Gastrocnemius medialis (tissue), 4 donors: ENCODE measurements around the gene ACTL9. TPM values are rescaled to one million over a fixed set of nuclear protein-coding genes. Genes with fewer than 3 reads are reported as not detected.

Experiments used
- ATAC-seq, 2 donors: fragments of 150-250 bp; one replicate each; pipeline ENCODE4 v1.9.1; 2016
- DNase-seq, 2 donors: peaks; one replicate each; pipeline ENCODE4 v3.0.0-alpha.2; 2019
- H3K27ac ChIP-seq, 4 donors: fragments of 200-600 bp; sonication (generic); 1 replicate in 1 of 4; 2 replicates in 3 of 4; pipeline ENCODE4 v1.5.1; 2016 to 2018; ENCODE audit warnings: mild to moderate bottlenecking in 2 of 4, moderate library complexity in 1 of 4
- H3K27me3 ChIP-seq, 3 donors: fragments of 200-600 bp; sonication (generic) in 2 of 3; 1 replicate in 1 of 3; 2 replicates in 2 of 3; pipeline versions ENCODE4 v1.5.1 to v1.6.0; 2016 to 2019; ENCODE audit warnings: mild to moderate bottlenecking in 1 of 3, moderate library complexity in 1 of 3
- H3K36me3 ChIP-seq, 2 donors: fragments of 200-600 bp; sonication (generic) in 1 of 2; one replicate each; pipeline ENCODE4 v1.5.1; 2017 to 2018
- H3K4me1 ChIP-seq, 2 donors: fragments of 200-600 bp; sonication (generic) in 1 of 2; one replicate each; pipeline ENCODE4 v1.5.1; 2016 to 2017; ENCODE audit warnings: mild to moderate bottlenecking in 2 of 2
- H3K4me3 ChIP-seq, 4 donors: fragments of 200-600 bp; sonication (generic) in 3 of 4; 1 replicate in 1 of 4; 2 replicates in 3 of 4; pipeline ENCODE4 v1.5.1; 2016 to 2019; ENCODE audit warnings: mild to moderate bottlenecking in 2 of 4
- H3K9me3 ChIP-seq, 3 donors: fragments of 200-600 bp; sonication (generic) in 2 of 3; 1 replicate in 1 of 3; 2 replicates in 2 of 3; pipeline ENCODE4 v1.5.1; 2016 to 2019
- CTCF ChIP-seq, 5 experiments: fragments of 450-650 bp in 3 of 5; fragments of 200-600 bp in 2 of 5; sonication (generic) in 2 of 5; IDR thresholded peaks in 4 of 5; conservative IDR thresholded peaks in 1 of 5; 1 replicate in 4 of 5; 2 replicates in 1 of 5; pipeline ENCODE4 v1.5.1; 2016 to 2019; ENCODE audit warnings: antibody characterized with exemption in 5 of 5, mild to moderate bottlenecking in 3 of 5, moderate library complexity in 3 of 5
- POLR2A ChIP-seq, 2 donors: fragments of 450-650 bp; IDR thresholded peaks; one replicate each; pipeline ENCODE4 v1.6.1; 2017; ENCODE audit warnings: antibody characterized with exemption in 2 of 2, mild to moderate bottlenecking in 2 of 2, moderate library complexity in 2 of 2
- in situ Hi-C, 4 donors: fragments of 200-750 bp; cut with MboI; loops; one replicate each; pipeline versions ENCODE4 v1.15.0 to v1.8.0; 2017; ENCODE audit warnings: low sequenced_read_pairs in 4 of 4
- intact Hi-C: fragments of 100-400 bp; cut with DNase I; formaldehyde crosslinking; loops from one replicate; pipeline ENCODE4 v1.15.1; 2023; ENCODE audit warnings: low total_unique reads
- total RNA-seq, 4 donors: library from RNA; depleted of rRNA; stranded (reverse); fragments of >200 nt; gene quantifications; one replicate each; pipeline versions ENCODE4 v1.1.0 to v1.2.3, GENCODE V29; 2016

The ACTL9 gene
- total RNA-seq, 4 donors from 2014 or later: not detected

GRCh38 chr19:8663920-8664670 lies 34.5 kb downstream of the ACTL9 start:
- DNase-seq (no peak), ATAC-seq (no peak)
- Histone ChIP-seq H3K27ac (no peak overlapping the region), H3K36me3 (no peaks in the 10 kb centered on the region), H3K9me3 (no peaks in the 10 kb centered on the region), H3K27me3 (no peaks in the 10 kb centered on the region), H3K4me3 (no peak overlapping the region), H3K4me1 (no peaks in the 10 kb centered on the region)
- TF ChIP-seq CTCF (IDR thresholded peaks at IDR 0.05 in 4 of 5, conservative IDR thresholded peaks at IDR 0.05 in 1 of 5) (no peak), POLR2A (IDR thresholded peaks at IDR 0.05) (no peak)
- intact Hi-C loops: no loop called here
- in situ Hi-C loops: loop anchor here in 1 of 4 donors (25.0 kb wide), 1 partner anchor 423 kb away; the partner anchor contains the start of gene OR1M1

- no peaks in the 10 kb centered on the region for H3K27me3 ChIP-seq
- H3K4me3 ChIP-seq: no peak overlapping the region
- intact Hi-C loops (no loop called here), in situ Hi-C loops (loop anchor here in 1 of 4 donors (25.0 kb wide), 1 partner anchor 425 kb away; the partner anchor contains the start of gene OR1M1)
- TF ChIP-seq POLR2A (IDR thresholded peaks at IDR 0.05): no peak
- no peak for TF ChIP-seq CTCF (IDR thresholded peaks at IDR 0.05 in 4 of 5, conservative IDR thresholded peaks at IDR 0.05 in 1 of 5)
- H3K9me3 ChIP-seq: no peaks in the 10 kb centered on the region
- H3K27ac ChIP-seq: no peak overlapping the region
- DNase-seq (no peak), ATAC-seq (no peak)
- no peaks in the 10 kb centered on the region for H3K4me1 ChIP-seq
- no peaks in the 10 kb centered on the region for H3K36me3 ChIP-seq
Observed at GRCh38 chr19:8662263-8662662, 36.3 kb downstream of the ACTL9 start.

- Histone ChIP-seq H3K4me3 (no peak overlapping the region), H3K27ac (no peak overlapping the region), H3K4me1 (no peaks in the 10 kb centered on the region), H3K36me3 (no peaks in the 10 kb centered on the region), H3K27me3 (no peaks in the 10 kb centered on the region), H3K9me3 (no peaks in the 10 kb centered on the region)
- DNase-seq (no peak), ATAC-seq (no peak)
- no peak for TF ChIP-seq POLR2A (IDR thresholded peaks at IDR 0.05)
- no peak for TF ChIP-seq CTCF (IDR thresholded peaks at IDR 0.05 in 4 of 5, conservative IDR thresholded peaks at IDR 0.05 in 1 of 5)
- in situ Hi-C loops (loop anchor here in 2 of 4 donors (10.0 to 25.0 kb wide), 2 partner anchors 425 to 427 kb away; partner anchors contain the start of gene OR1M1 (in 2 of the 2)), intact Hi-C loops (no loop called here)
Observed at GRCh38 chr19:8659905-8660304, 38.7 kb downstream of the ACTL9 start.

GRCh38 chr19:8657869-8658268 lies 40.7 kb downstream of the ACTL9 start:
- H3K4me3 ChIP-seq: no peak overlapping the region
- in situ Hi-C loops (loop anchor here in 2 of 4 donors (10.0 to 25.0 kb wide), 2 partner anchors 427 to 429 kb away; partner anchors contain the start of gene OR1M1 (in 2 of the 2)), intact Hi-C loops (no loop called here)
- H3K9me3 ChIP-seq: no peaks in the 10 kb centered on the region
- ATAC-seq (no peak), DNase-seq (no peak)
- TF ChIP-seq CTCF (IDR thresholded peaks at IDR 0.05 in 4 of 5, conservative IDR thresholded peaks at IDR 0.05 in 1 of 5) (no peak), POLR2A (IDR thresholded peaks at IDR 0.05) (no peak)
- no peaks in the 10 kb centered on the region for H3K27me3 ChIP-seq
- H3K36me3 ChIP-seq: no peaks in the 10 kb centered on the region
- no peaks in the 10 kb centered on the region for H3K4me1 ChIP-seq
- H3K27ac ChIP-seq: no peak overlapping the region
